ENCODE results near the gene AGAP1. TPM values are rescaled to one million over a fixed set of nuclear protein-coding genes. Genes with fewer than 3 reads are reported as not detected.

Gene AGAP1
- total RNA-seq, 1 donor from 2014 or later: 27.5 TPM

- no peak for DNase-seq
These were observed 3.9 kb upstream of the AGAP1 start for GRCh38 chr2:235489897-235490296.

- DNase-seq: no peak
These were observed 946 bp upstream of the AGAP1 start for GRCh38 chr2:235492850-235493344.

- no peak for DNase-seq
These were observed 455 bp upstream of the AGAP1 start for GRCh38 chr2:235493402-235493774.

DNA sequence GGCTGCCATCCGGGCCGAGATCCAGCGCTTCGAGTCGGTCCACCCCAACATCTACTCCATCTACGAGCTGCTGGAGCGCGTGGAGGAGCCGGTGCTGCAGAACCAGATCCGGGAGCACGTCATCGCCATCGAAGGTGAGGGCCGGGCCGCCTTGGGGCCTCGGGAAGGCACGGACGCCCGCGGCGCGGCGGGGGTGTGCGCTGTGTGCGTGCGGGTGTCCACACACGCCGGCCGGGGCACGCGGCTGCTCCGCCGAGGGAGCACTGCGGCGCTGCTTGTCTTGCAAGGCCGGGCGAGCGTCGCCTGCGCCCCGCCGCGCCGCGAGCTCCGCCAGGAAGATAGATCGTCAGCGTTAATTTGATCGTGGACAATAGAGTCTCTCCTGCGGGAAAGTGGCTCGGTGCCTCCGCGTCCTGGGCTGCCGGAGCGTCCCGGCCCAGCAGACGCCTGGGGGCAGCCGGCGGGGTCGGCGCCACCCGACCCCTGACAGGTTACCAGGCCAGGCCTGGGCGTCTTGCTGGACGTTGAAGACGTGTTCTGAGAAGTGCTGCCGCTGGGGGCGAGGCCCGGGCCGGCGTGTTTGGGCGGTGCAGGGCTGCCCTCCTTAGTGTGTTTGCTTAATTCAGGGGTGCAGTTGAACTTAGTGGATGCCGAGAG, 1.0 kb downstream of the AGAP1 start:
- DNase-seq: peak; percentile 47

DNA sequence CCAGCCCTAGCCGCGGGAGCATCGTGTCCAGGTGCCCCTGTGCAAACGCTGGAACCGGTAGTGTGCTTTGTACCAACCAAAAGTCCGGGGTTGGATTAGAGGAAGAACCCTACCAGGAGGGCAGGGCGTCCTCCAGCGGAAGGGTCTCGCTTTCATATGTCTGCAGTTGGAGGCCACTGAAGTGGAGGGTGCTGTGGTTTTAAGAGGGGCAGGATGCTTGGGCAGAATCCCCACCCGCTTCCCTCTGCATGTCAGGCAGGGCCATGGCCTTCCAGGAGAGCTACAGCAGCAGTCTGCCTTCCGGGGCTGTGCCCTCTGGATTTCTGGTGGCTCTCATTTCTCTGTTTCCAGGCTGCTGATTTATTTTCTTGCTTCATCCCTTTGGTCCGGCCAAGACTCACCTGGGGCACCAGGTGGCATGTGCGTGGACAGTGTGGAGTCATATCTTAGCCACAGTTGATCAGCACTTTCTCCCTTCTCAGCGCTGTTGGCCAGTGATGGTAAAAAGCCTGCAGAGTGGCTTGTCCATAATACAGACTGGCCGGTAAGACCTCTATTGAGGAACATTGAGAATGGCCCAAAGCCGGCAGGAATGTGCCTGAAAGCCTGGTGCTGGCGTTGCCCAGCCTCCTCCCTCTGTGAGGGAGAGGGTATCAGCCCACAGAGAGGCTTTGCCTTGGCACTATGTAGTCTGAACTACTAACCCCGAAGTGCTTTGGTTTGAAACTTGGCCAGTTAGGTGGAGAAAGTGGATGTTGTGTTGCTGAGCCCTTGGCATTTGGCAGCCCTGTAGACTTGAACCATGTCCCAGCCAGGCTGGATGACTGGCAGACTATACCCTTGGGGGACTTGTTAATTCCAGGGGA, 1.8 kb downstream of the AGAP1 start:
- DNase-seq: no peak

DNA sequence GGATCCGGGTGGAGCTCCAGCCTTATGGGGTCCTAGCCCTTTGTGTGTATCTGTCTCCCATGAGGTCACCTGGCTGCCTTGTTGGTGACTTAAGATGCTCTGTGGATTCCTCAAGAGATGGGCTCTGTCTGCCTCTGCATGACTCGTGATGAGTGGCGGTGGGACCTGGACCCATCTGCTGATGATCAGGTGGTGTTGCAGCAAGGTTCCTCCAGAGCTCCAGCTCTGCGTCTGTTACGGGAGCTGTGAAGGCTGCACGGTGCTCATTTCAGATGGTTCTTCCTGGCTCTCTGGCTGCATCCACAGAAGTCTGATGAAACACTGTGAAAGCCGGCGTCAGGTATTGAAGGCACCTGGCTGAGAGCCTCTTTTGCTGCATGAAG, 2.4 kb downstream of the AGAP1 start:
- no peak for DNase-seq

DNA sequence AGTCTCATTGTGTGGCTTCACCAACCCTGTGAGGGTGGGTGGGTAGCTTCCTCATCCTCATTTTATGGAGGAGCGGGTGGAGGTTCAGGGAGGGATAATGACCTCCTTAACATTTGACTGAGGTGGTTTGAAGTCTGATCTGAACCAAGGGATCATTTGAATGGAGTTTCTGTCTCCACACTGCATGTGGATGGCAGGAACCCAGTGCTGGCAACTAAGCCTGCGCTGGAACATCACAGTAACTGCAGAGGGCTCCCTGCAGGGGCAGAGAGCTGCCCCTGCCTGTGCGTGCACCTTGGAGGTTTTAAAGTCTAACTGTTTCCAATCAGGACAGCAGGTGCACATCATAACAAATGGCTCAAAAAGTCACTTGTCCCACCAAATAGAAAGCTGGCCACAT, 3.3 kb downstream of the AGAP1 start:
- DNase-seq: no peak

GRCh38 chr2:235498541-235498940, 4.7 kb downstream of the AGAP1 start:
- no peak for DNase-seq

- no peak for DNase-seq
These were observed 5.3 kb downstream of the AGAP1 start for GRCh38 chr2:235498946-235499812.

- no peak for DNase-seq
These were observed 6.4 kb downstream of the AGAP1 start for GRCh38 chr2:235500110-235500760.

DNA sequence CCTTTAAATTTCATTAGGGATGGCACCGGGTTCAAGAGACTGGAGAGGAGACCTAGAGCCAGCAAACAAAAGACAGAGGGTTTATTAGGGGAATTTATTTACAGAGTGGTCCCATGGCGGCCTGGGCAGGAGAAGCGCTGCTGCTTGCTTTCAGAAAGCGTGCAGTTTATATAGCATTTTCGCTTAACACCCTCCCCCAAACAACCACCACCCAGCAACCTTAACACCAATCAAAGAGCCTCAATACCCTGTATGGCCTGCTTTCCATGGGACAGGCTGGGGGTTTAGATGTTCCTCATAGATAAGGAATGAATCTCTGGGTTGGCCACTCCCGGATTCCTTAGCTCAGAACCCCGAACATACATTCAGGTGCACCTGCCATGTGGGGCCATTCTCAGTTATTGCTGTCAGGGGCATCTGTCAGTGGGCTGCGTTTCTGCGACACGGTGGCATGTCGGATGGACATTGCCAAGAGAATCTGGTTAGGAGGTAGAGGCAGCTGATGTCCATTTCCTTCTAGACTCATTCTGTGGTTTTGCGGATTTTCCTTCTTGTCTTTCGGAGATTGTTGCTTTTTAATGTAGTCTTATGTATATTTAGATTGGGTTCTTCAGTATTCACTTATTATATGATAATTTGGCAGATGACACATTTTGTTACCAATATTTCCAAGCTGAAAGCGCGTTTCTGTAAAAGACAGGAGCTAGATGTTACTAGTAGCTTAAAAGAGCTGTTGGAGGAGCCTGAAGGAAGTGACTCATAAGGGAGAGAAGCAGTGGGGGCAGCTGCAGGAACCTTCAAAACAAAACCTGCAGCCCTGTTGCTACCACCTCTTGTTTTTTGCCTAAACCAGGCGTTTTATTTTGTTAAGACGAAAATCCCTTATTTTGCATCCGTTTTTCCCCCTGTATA, 7.2 kb downstream of the AGAP1 start:
- DNase-seq: no peak

DNA sequence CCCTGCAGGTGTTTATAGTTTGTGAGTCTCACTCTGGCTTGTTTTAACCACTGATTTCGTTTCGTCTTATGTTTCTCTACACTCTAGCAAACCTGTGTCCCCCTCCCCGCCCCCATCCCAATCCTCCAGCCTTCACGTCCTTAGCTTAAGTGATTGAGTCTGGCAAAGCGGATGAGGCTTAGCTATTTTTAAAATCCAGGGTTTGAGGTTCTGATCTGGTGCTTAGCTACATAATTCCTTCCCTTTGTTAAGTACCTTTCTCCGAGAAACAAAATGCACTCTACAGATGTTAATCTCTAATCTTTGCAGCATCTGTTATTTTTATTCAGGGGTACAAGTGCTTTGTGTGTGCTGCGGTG, 7.8 kb downstream of the AGAP1 start:
- DNase-seq: no peak

- no peak for DNase-seq
These were observed 8.5 kb downstream of the AGAP1 start for GRCh38 chr2:235502336-235502735.

- no peak for DNase-seq
These were observed 10.8 kb downstream of the AGAP1 start for GRCh38 chr2:235504441-235505180.

DNA sequence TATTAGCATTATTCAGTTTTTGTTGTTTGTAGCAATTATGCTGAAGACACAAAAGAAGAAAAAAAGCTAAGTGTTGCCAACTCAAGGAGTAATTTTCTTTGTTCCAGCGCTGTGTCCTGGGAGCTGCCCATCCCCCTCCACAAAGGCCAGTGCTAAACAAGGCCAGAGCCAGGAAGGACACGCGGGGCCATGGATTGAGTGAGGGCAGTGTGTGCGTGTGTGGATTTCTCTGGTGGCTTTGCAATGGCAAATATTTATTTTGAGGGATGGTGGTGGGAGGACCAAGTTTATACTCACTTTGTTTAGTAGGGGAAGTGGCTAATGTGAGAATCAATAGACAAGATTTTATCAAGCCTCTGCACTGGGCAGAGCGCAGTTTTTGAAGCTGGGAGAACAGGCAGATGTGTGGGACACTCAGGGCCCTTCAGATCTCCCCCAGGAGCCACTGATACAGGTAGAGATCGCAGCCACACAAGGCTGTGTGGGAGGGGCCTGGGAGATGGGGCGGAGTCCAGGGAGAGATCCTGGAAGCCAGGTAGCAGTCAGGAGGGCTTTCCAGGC, 11.4 kb downstream of the AGAP1 start:
- no peak for DNase-seq

- no peak for DNase-seq
These were observed 12.6 kb downstream of the AGAP1 start for GRCh38 chr2:235506291-235506996.

GRCh38 chr2:235506997-235507615, 13.3 kb downstream of the AGAP1 start:
- DNase-seq: no peak

GRCh38 chr2:235507928-235508327, 14.1 kb downstream of the AGAP1 start:
- no peak for DNase-seq
